ENCODE results near the gene COIL. TPM values are rescaled to one million over a fixed set of nuclear protein-coding genes. Genes with fewer than 3 reads are reported as not detected.

The COIL gene
- total RNA-seq = 10 to 100 TPM; 22.3 to 23.5 TPM
- polyA plus RNA-seq = 13.4 TPM

- Histone ChIP-seq H3K4me3 (ENCODE audit: low read length) (peak within 1 kb of the TSS; percentile 95), H3K27me3 (ENCODE audit: insufficient read depth, low read length, poor library complexity, severe bottlenecking) (no peaks in the 10 kb centered on the region), H3K9me3 (ENCODE audit: low read length) (no peaks in the 10 kb centered on the region), H3K4me1 (ENCODE audit: insufficient read depth, low read length) (peaks cover 13% of the 10 kb centered on the region), H3K27ac (ENCODE audit: low read depth, low read length) (peak within 1 kb of the TSS; percentile 90), H3K36me3 (ENCODE audit: insufficient read depth, low read length) (no peaks in the 10 kb centered on the region)
- H3K4me1 Mint-ChIP-seq = peaks cover 11 to 34% (median 22%) of the 10 kb centered on the region in 3 donors
- DNase-seq = peak; percentile 87 to 94 (median 90)
- POLR2A ChIA-PET = interaction anchor here (0.5 to 1.4 kb wide), 2 partner anchors 47 to 417 kb away, joined by 3 to 6 read pairs; partner anchors contain the start of gene TRIM25
- H3K27ac Mint-ChIP-seq = peak within 1 kb of the TSS; percentile 69 to 94 (median 90)
- CTCF ChIA-PET = interaction anchor here (0.6 to 1.4 kb wide), 12 partner anchors 9 to 142 kb away, joined by 3 to 9 read pairs (median 4); partner anchors contain the start of genes SCPEP1 and TRIM25
- H3K9me3 Mint-ChIP-seq = no peaks in the 10 kb centered on the region
- peak within 1 kb of the TSS; percentile 85 to 96 (median 89) for H3K4me3 Mint-ChIP-seq
- H3K27me3 Mint-ChIP-seq = peaks cover 0 to 5% of the 10 kb centered on the region in 2 donors
- H3K36me3 Mint-ChIP-seq = peaks cover 0 to 6% (median 0%) of the 10 kb centered on the region in 3 donors
Measured at GRCh38 chr17:56960596-56961538, at the start of gene COIL. COIL (minus strand) TSS chr17:56961050; CDS start chr17:56961019, 31 bp downstream.

GRCh38 chr17:57010487-57010886 is 49.6 kb upstream of the COIL start:
- POLR2A ChIA-PET = no interaction called here
- H3K9me3 ChIP-seq (ENCODE audit: low read length) = no peaks in the 10 kb centered on the region
- no peaks in the 10 kb centered on the region for H3K4me1 ChIP-seq (ENCODE audit: insufficient read depth, low read length)
- DNase-seq = no peak
- no peaks in the 10 kb centered on the region for H3K9me3 Mint-ChIP-seq
- CTCF ChIA-PET = interaction anchor here (1.2 kb wide), 2 partner anchors 10 to 11 kb away, joined by 3 to 5 read pairs; no protein-coding TSS in a partner anchor
- H3K27me3 ChIP-seq (ENCODE audit: insufficient read depth, low read length, poor library complexity, severe bottlenecking) = no peaks in the 10 kb centered on the region
- H3K36me3 Mint-ChIP-seq = no peaks in the 10 kb centered on the region
- peak overlapping the region in 2 of 7 donors; percentile 42 to 76 for H3K4me3 Mint-ChIP-seq
- H3K36me3 ChIP-seq (ENCODE audit: insufficient read depth, low read length) = no peaks in the 10 kb centered on the region
- H3K27ac Mint-ChIP-seq = peak overlapping the region in 2 of 8 donors; percentile 50 to 52
- no peak overlapping the region for H3K27ac ChIP-seq (ENCODE audit: low read depth, low read length)
- peaks cover 1 to 3% of the 10 kb centered on the region in 2 donors for H3K27me3 Mint-ChIP-seq
- peaks cover 6% of the 10 kb centered on the region in 3 donors for H3K4me1 Mint-ChIP-seq
- no peak overlapping the region for H3K4me3 ChIP-seq (ENCODE audit: low read length)

GRCh38 chr17:57009737-57010445 is 49.0 kb upstream of the COIL start:
- DNase-seq = peak in 4 of 5 donors; percentile 21 to 53 (median 32)
- Histone ChIP-seq H3K27me3 (ENCODE audit: insufficient read depth, low read length, poor library complexity, severe bottlenecking) (no peaks in the 10 kb centered on the region), H3K9me3 (ENCODE audit: low read length) (no peaks in the 10 kb centered on the region), H3K36me3 (ENCODE audit: insufficient read depth, low read length) (no peaks in the 10 kb centered on the region), H3K4me3 (ENCODE audit: low read length) (no peak overlapping the region), H3K27ac (ENCODE audit: low read depth, low read length) (no peak overlapping the region), H3K4me1 (ENCODE audit: insufficient read depth, low read length) (no peaks in the 10 kb centered on the region)
- Mint-ChIP-seq H3K27me3 (peaks cover under 1 to 1% of the 10 kb centered on the region in 2 donors), H3K27ac (peak overlapping the region in 2 of 8 donors; percentile 0 to 1), H3K4me3 (peak overlapping the region in 6 of 7 donors; percentile 13 to 76 (median 38)), H3K36me3 (no peaks in the 10 kb centered on the region), H3K4me1 (peaks cover 12% of the 10 kb centered on the region in 3 donors), H3K9me3 (no peaks in the 10 kb centered on the region)
- POLR2A ChIA-PET = interaction anchor here (0.6 kb wide), 1 partner anchor 229 kb away, joined by 3 read pairs; no protein-coding TSS in a partner anchor
- CTCF ChIA-PET = interaction anchor here (1.2 to 1.5 kb wide), 3 partner anchors 11 to 25 kb away, joined by 3 to 5 read pairs (median 3); no protein-coding TSS in a partner anchor

- no peaks in the 10 kb centered on the region for H3K36me3 ChIP-seq (ENCODE audit: insufficient read depth, low read length)
- no peaks in the 10 kb centered on the region for H3K9me3 ChIP-seq (ENCODE audit: low read length)
- Mint-ChIP-seq H3K9me3 (no peaks in the 10 kb centered on the region), H3K4me1 (peaks cover 12 to 14% (median 13%) of the 10 kb centered on the region in 3 donors), H3K27me3 (peaks cover 0 to 1% of the 10 kb centered on the region in 2 donors), H3K27ac (peak overlapping the region in 1 of 8 donors; percentile 42), H3K36me3 (peaks cover 0 to 2% (median 0%) of the 10 kb centered on the region in 3 donors), H3K4me3 (no peak overlapping the region)
- H3K4me1 ChIP-seq (ENCODE audit: insufficient read depth, low read length) = no peaks in the 10 kb centered on the region
- no peak overlapping the region for H3K27ac ChIP-seq (ENCODE audit: low read depth, low read length)
- no peaks in the 10 kb centered on the region for H3K27me3 ChIP-seq (ENCODE audit: insufficient read depth, low read length, poor library complexity, severe bottlenecking)
- DNase-seq = no peak
- H3K4me3 ChIP-seq (ENCODE audit: low read length) = no peak overlapping the region
- ChIA-PET CTCF (interaction anchor here (1.5 kb wide), 1 partner anchor 24 kb away, joined by 3 read pairs; no protein-coding TSS in a partner anchor), POLR2A (no interaction called here)
Measured at GRCh38 chr17:57008958-57009357, 48.1 kb upstream of the COIL start.

- Mint-ChIP-seq H3K36me3 (peaks cover 0 to 22% (median 6%) of the 10 kb centered on the region in 3 donors), H3K4me1 (peaks cover 12 to 14% (median 13%) of the 10 kb centered on the region in 3 donors)
Measured at GRCh38 chr17:57006040-57006439, 45.2 kb upstream of the COIL start.

GRCh38 chr17:57004944-57005579 is 44.2 kb upstream of the COIL start:
- no peaks in the 10 kb centered on the region for H3K9me3 Mint-ChIP-seq
- no peak for DNase-seq
- no peak overlapping the region for H3K4me3 ChIP-seq (ENCODE audit: low read length)
- H3K4me1 Mint-ChIP-seq = peaks cover 8 to 11% (median 10%) of the 10 kb centered on the region in 3 donors
- no peaks in the 10 kb centered on the region for H3K4me1 ChIP-seq (ENCODE audit: insufficient read depth, low read length)
- POLR2A ChIA-PET = no interaction called here
- no peaks in the 10 kb centered on the region for H3K9me3 ChIP-seq (ENCODE audit: low read length)
- no peak overlapping the region for H3K27ac ChIP-seq (ENCODE audit: low read depth, low read length)
- H3K27ac Mint-ChIP-seq = peak overlapping the region in 3 of 8 donors; percentile 63 to 68 (median 68)
- CTCF ChIA-PET = no interaction called here
- H3K36me3 Mint-ChIP-seq = peaks cover 0 to 27% (median 6%) of the 10 kb centered on the region in 3 donors
- no peaks in the 10 kb centered on the region for H3K36me3 ChIP-seq (ENCODE audit: insufficient read depth, low read length)
- H3K27me3 Mint-ChIP-seq = peaks cover 0 to 1% of the 10 kb centered on the region in 2 donors
- no peak overlapping the region for H3K4me3 Mint-ChIP-seq
- no peaks in the 10 kb centered on the region for H3K27me3 ChIP-seq (ENCODE audit: insufficient read depth, low read length, poor library complexity, severe bottlenecking)

More at GRCh38 chr17:57006040-57006439, 45.2 kb upstream of the COIL start:
- Mint-ChIP-seq H3K27ac (no peak overlapping the region), H3K9me3 (no peaks in the 10 kb centered on the region), H3K27me3 (peaks cover 0 to 1% of the 10 kb centered on the region in 2 donors), H3K4me3 (no peak overlapping the region)
- CTCF ChIA-PET = no interaction called here
- POLR2A ChIA-PET = no interaction called here
- no peak for DNase-seq
- no peaks in the 10 kb centered on the region for H3K36me3 ChIP-seq (ENCODE audit: insufficient read depth, low read length)
- no peaks in the 10 kb centered on the region for H3K4me1 ChIP-seq (ENCODE audit: insufficient read depth, low read length)
- H3K27ac ChIP-seq (ENCODE audit: low read depth, low read length) = no peak overlapping the region
- no peaks in the 10 kb centered on the region for H3K27me3 ChIP-seq (ENCODE audit: insufficient read depth, low read length, poor library complexity, severe bottlenecking)
- H3K9me3 ChIP-seq (ENCODE audit: low read length) = no peaks in the 10 kb centered on the region
- H3K4me3 ChIP-seq (ENCODE audit: low read length) = no peak overlapping the region

- peak overlapping the region in 1 of 8 donors; percentile 33 for H3K27ac Mint-ChIP-seq
- peaks cover 0 to 35% (median 7%) of the 10 kb centered on the region in 3 donors for H3K36me3 Mint-ChIP-seq
- Histone ChIP-seq H3K27me3 (ENCODE audit: insufficient read depth, low read length, poor library complexity, severe bottlenecking) (no peaks in the 10 kb centered on the region), H3K4me1 (ENCODE audit: insufficient read depth, low read length) (no peaks in the 10 kb centered on the region), H3K36me3 (ENCODE audit: insufficient read depth, low read length) (no peaks in the 10 kb centered on the region), H3K27ac (ENCODE audit: low read depth, low read length) (no peak overlapping the region), H3K4me3 (ENCODE audit: low read length) (no peak overlapping the region), H3K9me3 (ENCODE audit: low read length) (no peaks in the 10 kb centered on the region)
- peaks cover 6 to 8% (median 7%) of the 10 kb centered on the region in 3 donors for H3K4me1 Mint-ChIP-seq
- no peak overlapping the region for H3K4me3 Mint-ChIP-seq
- H3K9me3 Mint-ChIP-seq = no peaks in the 10 kb centered on the region
- ChIA-PET CTCF (interaction anchor here (1.0 kb wide), 1 partner anchor 21 kb away, joined by 5 read pairs; no protein-coding TSS in a partner anchor), POLR2A (no interaction called here)
- DNase-seq = no peak
- no peaks in the 10 kb centered on the region for H3K27me3 Mint-ChIP-seq
Measured at GRCh38 chr17:57002904-57003303, 42.1 kb upstream of the COIL start.
